Stimulated activated CD4-positive, alpha-beta T cell treated with anti-CD3 and anti-CD28 coated beads, Interleukin-2, amount 100 ng/mL, for 24 hours (primary cell): ENCODE data around the gene SLC39A3.
"Not testable (repeated sequence)": the region's sequence is repeated elsewhere in the genome, so short reads cannot be mapped to it uniquely, and the experiment has no call there.

ENCODE experiments used
- DNase-seq, 2 donors: peaks; one replicate each; pipeline ENCODE4 v3.0.0-alpha.2; 2020

Gene SLC39A3

DNA sequence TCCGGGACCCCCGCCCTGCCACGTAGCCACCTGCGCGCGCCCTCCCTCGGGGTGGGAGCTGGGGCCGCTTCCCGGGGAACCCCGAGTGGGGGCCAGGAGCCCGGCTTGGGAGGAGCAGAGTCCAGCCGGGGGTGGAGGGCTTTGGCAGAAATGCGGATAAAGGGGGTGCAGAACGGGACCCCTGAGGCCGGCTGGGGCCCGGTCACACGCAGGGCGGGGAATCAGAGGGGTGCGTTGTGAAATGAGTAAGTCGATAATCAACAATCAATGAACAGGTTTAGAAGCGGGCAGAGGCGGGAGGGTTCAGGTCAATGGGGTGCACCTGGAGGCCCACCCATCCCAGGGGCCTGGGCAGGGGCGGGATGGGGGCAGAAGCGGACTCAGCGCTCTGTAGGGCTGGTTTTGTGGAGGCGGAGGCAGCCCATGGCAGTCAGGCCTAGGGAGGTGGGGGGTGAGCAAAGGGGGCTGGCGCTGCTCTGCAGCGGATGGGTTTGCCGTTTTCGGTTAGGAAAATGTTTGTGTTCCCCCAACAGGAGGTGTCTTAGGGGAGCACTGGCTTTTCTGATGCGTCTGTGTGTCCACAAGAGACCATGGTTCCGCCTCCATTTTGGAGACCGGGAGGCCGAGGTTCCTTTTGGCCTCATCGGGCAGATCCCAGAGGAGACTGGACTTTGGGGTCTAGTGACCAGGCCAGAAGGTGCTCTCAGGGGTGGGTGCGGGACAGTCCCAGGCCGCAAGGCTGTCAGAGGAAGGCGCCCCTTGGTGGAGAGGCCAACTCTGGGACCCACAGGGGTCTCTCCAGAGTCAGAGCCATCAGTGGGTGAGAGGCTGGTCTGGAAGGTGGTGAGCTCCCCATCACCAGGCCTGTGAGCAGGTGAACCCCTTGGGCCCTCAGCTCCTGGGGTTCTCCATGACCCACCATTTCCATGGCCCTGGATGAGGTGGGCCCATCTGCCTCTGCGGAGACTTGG, 18.0 kb downstream of the SLC39A3 start:
- DNase-seq = no peak

- DNase-seq = no peak
Measured at GRCh38 chr19:2720777-2721569, 18.8 kb downstream of the SLC39A3 start, which contains the start of gene DIRAS1. DIRAS1 (minus strand) TSS chr19:2721372; CDS start chr19:2717806, 3,566 bp downstream.

GRCh38 chr19:2719920-2720776, 19.7 kb downstream of the SLC39A3 start:
- DNase-seq = no peak

DNA sequence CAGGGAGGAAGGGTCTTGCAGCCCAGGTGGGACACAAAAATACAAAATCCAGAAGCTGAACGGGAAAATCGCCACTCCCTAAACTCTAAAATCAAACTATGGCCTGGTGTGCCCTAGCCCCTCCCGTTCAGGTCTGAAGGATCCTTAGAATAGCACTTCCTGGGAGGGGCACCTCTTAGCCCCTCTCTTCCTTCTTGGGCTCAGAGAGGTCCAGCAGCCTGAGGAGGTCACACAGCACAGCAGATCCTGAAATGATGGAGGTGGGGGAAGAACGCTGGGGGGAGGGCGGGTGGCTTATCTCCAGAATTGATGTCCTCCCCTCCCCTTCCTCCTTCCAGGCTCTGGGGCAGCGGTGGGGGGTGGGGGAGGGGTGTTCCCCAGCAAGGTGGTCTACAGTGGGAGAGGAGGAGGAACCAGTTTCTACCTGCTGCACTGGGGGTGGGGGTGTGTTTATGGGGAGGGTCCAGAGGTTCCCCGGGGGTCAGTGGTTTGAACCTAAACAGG, 20.5 kb downstream of the SLC39A3 start:
- DNase-seq = no peak

DNA sequence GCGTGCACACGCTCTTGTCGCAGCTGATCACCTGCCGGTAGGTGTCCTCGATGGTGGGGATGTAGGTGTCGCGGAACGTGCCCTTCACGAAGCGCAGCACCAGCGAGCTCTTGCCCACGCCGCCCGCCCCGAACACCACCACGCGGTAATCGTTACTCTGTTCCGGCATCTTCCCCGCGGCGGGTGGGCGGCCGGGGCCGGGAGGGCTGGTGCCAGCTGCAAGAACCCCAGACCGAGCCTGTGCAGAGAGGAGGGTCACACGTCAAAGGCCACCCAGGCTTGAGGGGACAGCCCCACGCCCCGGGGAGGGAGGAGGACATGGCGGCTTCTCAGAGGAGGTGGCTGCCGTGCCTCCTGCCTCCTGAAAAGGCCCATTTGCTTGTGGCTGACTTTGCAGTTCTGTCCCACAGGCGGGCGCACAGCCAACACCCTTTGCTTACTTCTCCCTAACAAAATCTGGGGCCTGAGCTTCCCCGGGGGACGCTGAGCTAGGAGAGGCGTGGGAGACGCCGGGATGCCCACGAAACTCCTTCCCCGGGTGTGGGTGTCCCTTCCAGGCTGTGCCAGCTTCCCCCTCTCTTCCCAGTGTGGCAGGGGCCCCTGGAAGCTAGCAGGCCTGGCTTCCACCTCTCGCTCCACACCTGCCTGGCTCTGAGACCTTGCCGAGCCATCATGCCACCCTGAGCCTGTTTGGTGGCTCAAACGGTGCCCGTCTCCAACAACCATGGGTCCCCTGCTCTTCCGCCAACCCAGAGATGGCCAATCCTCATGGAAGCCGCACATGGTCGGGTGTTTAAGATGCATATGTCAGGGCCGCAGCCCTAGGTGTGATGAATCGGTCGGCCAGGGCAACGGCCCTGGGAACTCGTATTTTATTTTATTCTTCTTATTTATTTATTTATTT, 21.9 kb downstream of the SLC39A3 start:
- DNase-seq = no peak

GRCh38 chr19:2716722-2717637, 22.8 kb downstream of the SLC39A3 start:
- no peak for DNase-seq

GRCh38 chr19:2716275-2716650, 23.6 kb downstream of the SLC39A3 start:
- no peak for DNase-seq

GRCh38 chr19:2715470-2716274, 24.1 kb downstream of the SLC39A3 start:
- DNase-seq = no peak

DNA sequence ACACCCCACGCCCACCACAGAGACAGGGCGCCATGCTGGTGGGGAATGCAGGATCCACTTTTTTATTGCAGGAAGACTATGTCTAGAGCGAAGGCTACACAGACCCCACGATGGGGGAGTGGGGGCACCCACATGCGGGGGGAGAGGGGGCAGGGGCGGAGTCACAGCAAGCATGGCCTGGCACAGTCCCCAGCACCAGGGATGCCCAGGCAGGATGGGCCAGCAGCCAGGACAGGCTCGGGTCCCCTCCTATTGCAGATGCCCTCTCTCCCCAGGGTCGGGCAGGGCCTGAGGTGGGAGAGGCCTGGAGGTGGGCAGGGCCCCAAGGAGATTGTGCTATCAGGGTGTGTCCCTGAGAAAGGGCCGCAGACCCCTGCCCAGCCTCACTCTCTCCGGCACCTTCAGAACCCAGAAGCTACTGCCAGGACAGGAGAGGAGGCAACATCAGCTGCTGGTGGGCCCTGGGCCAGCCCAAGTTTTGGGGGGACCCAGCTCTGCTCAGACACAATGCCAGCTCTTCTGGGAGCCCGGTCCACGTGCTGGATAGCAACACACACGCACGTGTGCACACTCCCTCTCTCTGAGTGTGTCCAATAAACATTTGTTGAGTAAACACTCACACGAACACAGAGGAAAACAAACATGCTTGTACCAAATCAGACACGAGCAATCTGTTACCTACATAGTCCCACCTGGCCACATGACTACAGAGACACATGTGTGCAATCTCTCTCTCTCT, 25.1 kb downstream of the SLC39A3 start:
- no peak for DNase-seq

DNA sequence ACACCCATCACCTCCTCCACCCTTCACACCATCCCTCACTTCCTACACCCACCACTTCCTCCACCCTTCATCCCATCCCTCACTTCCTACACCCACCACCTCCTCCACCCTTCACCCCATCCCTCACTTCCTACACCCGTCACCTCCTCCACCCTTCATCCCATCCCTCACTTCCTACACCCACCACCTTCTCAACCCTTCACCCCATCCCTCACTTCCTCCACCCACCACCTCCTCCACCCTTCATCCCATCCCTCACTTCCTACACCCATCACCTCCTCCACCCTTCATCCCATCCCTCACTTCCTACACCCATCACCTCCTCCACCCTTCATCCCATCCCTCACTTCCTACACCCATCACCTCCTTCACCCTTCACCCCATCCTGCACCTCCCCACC, 25.7 kb downstream of the SLC39A3 start:
- DNase-seq = not testable (repeated sequence)

DNA sequence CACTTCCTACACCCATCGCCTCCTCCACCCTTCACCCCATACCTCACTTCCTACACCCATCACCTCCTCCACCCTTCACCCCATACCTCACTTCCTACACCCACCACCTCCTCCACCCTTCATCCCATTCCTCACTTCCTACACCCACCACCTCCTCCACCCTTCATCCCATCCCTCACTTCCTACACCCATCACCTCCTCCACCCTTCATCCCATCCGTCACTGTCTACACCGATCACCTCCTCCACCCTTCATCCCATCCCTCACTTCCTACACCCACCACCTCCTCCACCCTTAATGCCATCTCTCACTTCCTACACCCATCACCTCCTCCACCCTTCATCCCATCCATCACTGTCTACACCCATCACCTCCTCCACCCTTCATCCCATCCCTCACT, 26.6 kb downstream of the SLC39A3 start:
- not testable (repeated sequence) for DNase-seq

- no peak for DNase-seq
Measured at GRCh38 chr19:2711875-2712205, 28.0 kb downstream of the SLC39A3 start.

GRCh38 chr19:2711172-2711874, 28.5 kb downstream of the SLC39A3 start:
- no peak for DNase-seq

- DNase-seq = no peak
Measured at GRCh38 chr19:2706251-2706650, 33.6 kb downstream of the SLC39A3 start.

- no peak for DNase-seq
Measured at GRCh38 chr19:2703691-2704216, 36.1 kb downstream of the SLC39A3 start.

- no peak for DNase-seq
Measured at GRCh38 chr19:2703077-2703437, 36.8 kb downstream of the SLC39A3 start.

DNA sequence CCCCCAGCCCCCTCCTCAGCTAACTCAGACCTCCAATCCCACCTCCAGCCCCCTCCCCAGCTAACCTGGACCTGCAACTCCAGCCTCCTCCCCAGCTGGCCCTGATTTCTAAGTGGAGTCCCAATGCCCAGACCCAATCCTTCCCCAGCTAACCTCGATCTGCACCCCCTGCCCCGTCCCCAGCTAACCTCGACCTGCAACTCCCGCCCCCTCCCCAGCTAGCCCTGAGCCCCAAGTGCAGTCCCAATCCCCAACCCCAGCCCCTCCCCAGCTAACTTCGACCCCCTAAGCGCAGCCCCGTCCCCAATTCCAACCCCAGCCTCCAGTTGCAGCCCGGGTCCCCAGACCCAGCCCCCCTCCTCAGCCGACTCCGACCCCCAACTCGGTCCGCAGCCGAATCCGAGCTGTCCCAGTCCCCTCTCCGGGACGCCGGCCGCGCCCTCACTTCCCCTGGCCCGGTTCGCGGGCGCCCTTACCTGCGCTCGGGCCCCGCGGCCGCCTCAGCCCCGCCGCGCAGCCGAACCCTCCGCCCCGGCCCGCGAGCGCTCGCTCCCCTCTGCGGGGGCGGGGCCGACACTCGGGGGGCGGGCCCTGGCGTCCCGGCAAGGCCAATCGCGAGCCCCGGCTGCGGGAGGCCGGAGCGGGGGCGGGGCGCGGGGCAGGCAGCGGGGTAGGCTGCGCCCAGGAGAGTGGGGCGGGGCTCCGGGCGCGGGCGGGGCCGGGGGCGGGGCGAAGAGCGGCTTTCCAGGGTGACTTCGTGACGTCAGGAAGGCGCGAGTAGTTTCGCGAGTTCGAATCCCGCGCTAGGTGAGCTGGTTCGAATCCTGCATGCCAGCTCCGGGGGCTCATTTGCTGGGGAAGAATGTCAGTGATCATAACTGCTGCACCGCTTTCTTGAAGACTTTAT, 37.4 kb downstream of the SLC39A3 start, which contains the start of gene GNG7:
GNG7 (minus strand) TSS at position 525 of the 907 bp plus-strand sequence. CDS start 182,006 bp downstream, outside the sequence.
- DNase-seq = peak; percentile 94 to 97
